ENCODE data around the gene NTNG2.

- TF ChIP-seq CTCF (IDR thresholded peaks at IDR 0.05; ENCODE audit: low read length) (no peak), EZH2 (IDR thresholded peaks at IDR 0.05; ENCODE audit: borderline replicate concordance, low read length) (no peak)
Observed at GRCh38 chr9:132274861-132275260, 113.0 kb downstream of the NTNG2 start.

Data from OCI-LY1 (cell line).